K562 (cell line): ENCODE data around the gene HMX1. TPM values are rescaled to one million over a fixed set of nuclear protein-coding genes. Genes with fewer than 3 reads are reported as not detected.

Experiments used
- ATAC-seq: fragments of 200-7000 bp; cut with Tn5 transposase; 3 replicates; pipeline ENCODE4 v1.9.1; 2020; ENCODE audit warnings: moderate library complexity
- BruUV-seq: library from RNA; stranded (reverse); fragments of 400-500 nt; replicated peaks from 2 replicates; lab custom pipeline; 2021; lab: Mats Ljungman, UMichigan
- CTCF ChIA-PET: fragments of 300-600 bp; formaldehyde crosslinking; extraction: SDS; loops from one replicate; lab custom pipeline; 2021; ENCODE audit warnings: low intra/inter-chr PET ratio; lab: Yijun Ruan, JAX
- POLR2A ChIA-PET: fragments of 300-600, 350-650 bp; sonication (Branson Sonifier 250); formaldehyde crosslinking; extraction: SDS; loops from one replicate; lab custom pipeline; 2021; ENCODE audit warnings: antibody characterized with exemption, inconsistent platforms; lab: Yijun Ruan, JAX
- DNase-seq, 4 experiments: peaks; one replicate each; pipeline versions ENCODE4 v3.0.0 to v3.0.0-alpha.2; 2011 to 2018; ENCODE audit warnings: low spot score in 3 of 4, mixed read lengths in 3 of 4; ENCODE audit errors: extremely low read depth in 1 of 4
- FAIRE-seq: peaks from 2 replicates; lab custom pipeline; 2011; peaks lifted over from hg19 to GRCh38; lab: Jason Lieb, UNC
- H2AFZ ChIP-seq: 2 replicates; pipeline ENCODE4 v1.6.0; 2011; ENCODE audit warnings: low read depth, low read length, control low read depth, inconsistent platforms
- H3K27ac ChIP-seq: fragments of 200-600 bp; 3 replicates; pipeline ENCODE4 v1.8.0; 2011; ENCODE audit warnings: low read depth, mild to moderate bottlenecking, control low read depth, inconsistent platforms, low read length, moderate library complexity, mixed read lengths; ENCODE audit errors: extremely low read depth
- H3K27me3 ChIP-seq, 2 experiments: fragments of 300-600 bp in 1 of 2; 2 replicates in 1 of 2; 3 replicates in 1 of 2; pipeline versions ENCODE4 v1.6.0 to v1.8.0; 2011; ENCODE audit warnings: inconsistent platforms in 2 of 2, low read length in 2 of 2, mild to moderate bottlenecking in 1 of 2, mixed read lengths in 1 of 2, moderate library complexity in 1 of 2; ENCODE audit not compliant: control insufficient read depth in 2 of 2, insufficient read depth in 2 of 2
- H3K36me3 ChIP-seq: fragments of 300-600 bp; 3 replicates; pipeline ENCODE4 v1.8.0; 2011; ENCODE audit warnings: mild to moderate bottlenecking, low read length, inconsistent platforms; ENCODE audit not compliant: control insufficient read depth, insufficient read depth
- H3K4me1 ChIP-seq, 2 experiments: fragments of 200-600 bp in 1 of 2; replicated peaks in 1 of 2; 2 replicates in 1 of 2; 3 replicates in 1 of 2; pipeline versions ENCODE4 v1.5.1 to v1.8.0; 2011; ENCODE audit warnings: inconsistent platforms in 2 of 2, low read length in 2 of 2, mild to moderate bottlenecking in 1 of 2, mixed read lengths in 1 of 2, moderate library complexity in 1 of 2; ENCODE audit not compliant: control insufficient read depth in 2 of 2, insufficient read depth in 2 of 2
- H3K4me2 ChIP-seq: 2 replicates; pipeline ENCODE4 v1.6.1; 2011; ENCODE audit warnings: low read length, control low read depth, inconsistent platforms, mixed read lengths; ENCODE audit not compliant: insufficient read depth
- H3K4me3 ChIP-seq: fragments of 200-600 bp; sonication (generic), shearing (Covaris generic); 2 replicates; pipeline ENCODE4 v1.5.1; 2016; ENCODE audit warnings: control low read depth, inconsistent platforms
- H3K79me2 ChIP-seq: fragments of 200-600 bp; 3 replicates; pipeline ENCODE4 v1.8.0; 2011; ENCODE audit warnings: low read length, inconsistent platforms; ENCODE audit not compliant: control insufficient read depth, insufficient read depth
- H3K9ac ChIP-seq, 2 experiments: 2 replicates each; pipeline versions ENCODE4 v1.6.0 to v1.6.1; 2011; ENCODE audit warnings: low read depth in 2 of 2, low read length in 2 of 2, control low read depth in 1 of 2, inconsistent platforms in 1 of 2, mild to moderate bottlenecking in 1 of 2, mixed read lengths in 1 of 2; ENCODE audit not compliant: insufficient read depth in 1 of 2
- H3K9me1 ChIP-seq: one replicate; pipeline ENCODE4 v1.6.0; 2011; ENCODE audit warnings: inconsistent platforms, mild to moderate bottlenecking, low read length, moderate library complexity; ENCODE audit not compliant: control insufficient read depth, insufficient read depth
- H3K9me3 ChIP-seq: replicated peaks from 2 replicates; pipeline ENCODE4 v1.5.1; 2011; ENCODE audit warnings: low read depth, low read length, inconsistent platforms; ENCODE audit not compliant: control insufficient read depth, insufficient read depth
- H4K20me1 ChIP-seq: replicated peaks from 2 replicates; pipeline ENCODE4 v1.6.1; 2011; ENCODE audit warnings: low read length, inconsistent platforms, mixed read lengths; ENCODE audit not compliant: control insufficient read depth, insufficient read depth
- CHD1 ChIP-seq: fragments of 200-600 bp; sonication (generic); IDR thresholded peaks from one replicate; pipeline ENCODE4 v1.6.1; 2012; ENCODE audit warnings: mild to moderate bottlenecking, moderate library complexity, low read length, inconsistent platforms
- NONO ChIP-seq, 2 experiments: fragments of 200-400 bp in 1 of 2; fragments of 450-650 bp in 1 of 2; formaldehyde crosslinking in 1 of 2; IDR thresholded peaks; 2 replicates each; pipeline ENCODE4 v1.6.1; 2017; ENCODE audit warnings: low read depth in 2 of 2, mild to moderate bottlenecking in 2 of 2, moderate library complexity in 2 of 2, low read length in 1 of 2
- PML ChIP-seq: IDR thresholded peaks from 2 replicates; pipeline ENCODE4 v1.6.1; 2012; ENCODE audit warnings: low read length, inconsistent platforms
- RBM25 ChIP-seq: fragments of 200-400 bp; formaldehyde crosslinking; IDR thresholded peaks from 2 replicates; pipeline ENCODE4 v1.6.1; 2018; ENCODE audit warnings: low read length, low read depth, moderate library complexity; ENCODE audit not compliant: severe bottlenecking
- ZNF584 ChIP-seq: fragments of 200-800 bp; sonication (Bioruptor generic); IDR thresholded peaks from 2 replicates; pipeline ENCODE4 v1.6.1; 2016; ENCODE audit warnings: low read depth, mild to moderate bottlenecking, missing genetic modification characterization, missing compliant biosample characterization
- ZNF696 ChIP-seq: fragments of 250-450 bp; sonication (Bioruptor Pico); conservative IDR thresholded peaks from 2 replicates; pipeline ENCODE4 v1.4.0; 2020; ENCODE audit warnings: mild to moderate bottlenecking, moderate library complexity
- ZNF75A ChIP-seq: fragments of 450-650 bp; formaldehyde crosslinking; IDR thresholded peaks from 2 replicates; pipeline ENCODE4 v1.4.0; 2020; ENCODE audit warnings: mild to moderate bottlenecking
- WGBS: fragments of 100-300 bp; shearing (Covaris generic); methylation state at CpG from one replicate; pipeline ENCODE4 v1.1.6; 2016; ENCODE audit warnings: low coverage, mixed read lengths; ENCODE audit not compliant: insufficient coverage; ENCODE audit errors: missing lambda C conversion rate; 5-methylcytosine and 5-hydroxymethylcytosine counted together
- in situ Hi-C: fragments of 300-500 bp; cut with MboI; formaldehyde crosslinking; loops from 4 replicates; pipeline ENCODE4 v1.15.0; 2018; ENCODE audit warnings: inconsistent platforms, mixed read lengths
- intact Hi-C: fragments of 100-400 bp; cut with micrococcal nuclease; formaldehyde crosslinking; loops from 2 replicates; pipeline ENCODE4 v1.14.2; 2022
- polyA plus RNA-seq, 8 experiments: library from polyadenylated mRNA; depleted of rRNA in 4 of 8; stranded (reverse) in 5 of 8; unstranded in 3 of 8; fragments of >200 nt; fragmentation: Nextera tagmentation in 2 of 8; fragmentation: Illumina TruSeq in 1 of 8; extraction: Ambion mirVana in 2 of 8; extraction: Trizol in 1 of 8; gene quantifications; 2 replicates each; pipeline versions ENCODE4 v1.2.1 to v1.2.3, GENCODE V29; 2011 to 2014; ENCODE audit warnings: inconsistent platforms in 1 of 8, missing spikeins in 1 of 8
- total RNA-seq, 7 experiments: library from RNA; depleted of rRNA in 6 of 7; stranded (reverse); fragments of >200 nt in 6 of 7; fragmentation: Illumina TruSeq in 2 of 7; extraction: Trizol in 2 of 7; gene quantifications; 2 replicates each; pipeline versions ENCODE4 v1.2.1 to v1.2.3, GENCODE V29; 2011 to 2021; ENCODE audit warnings: low replicate concordance in 1 of 7
- TF ChIP-seq, protein P1 (sequence below): sonication (generic); IDR thresholded peaks from 2 replicates; pipeline ENCODE4 v1.6.1; 2016
- TF ChIP-seq, protein P2 (sequence below): sonication (generic); formaldehyde crosslinking; IDR thresholded peaks from 2 replicates; pipeline ENCODE4 v1.8.0; 2023; ENCODE audit warnings: missing genetic modification reagents, mild to moderate bottlenecking, borderline replicate concordance

The HMX1 gene
- total and polyA plus RNA-seq, 9 of the 15 experiments (the other 6 are each of a cell fraction or from before 2014, with no cell fraction given), result not detected

DNA sequence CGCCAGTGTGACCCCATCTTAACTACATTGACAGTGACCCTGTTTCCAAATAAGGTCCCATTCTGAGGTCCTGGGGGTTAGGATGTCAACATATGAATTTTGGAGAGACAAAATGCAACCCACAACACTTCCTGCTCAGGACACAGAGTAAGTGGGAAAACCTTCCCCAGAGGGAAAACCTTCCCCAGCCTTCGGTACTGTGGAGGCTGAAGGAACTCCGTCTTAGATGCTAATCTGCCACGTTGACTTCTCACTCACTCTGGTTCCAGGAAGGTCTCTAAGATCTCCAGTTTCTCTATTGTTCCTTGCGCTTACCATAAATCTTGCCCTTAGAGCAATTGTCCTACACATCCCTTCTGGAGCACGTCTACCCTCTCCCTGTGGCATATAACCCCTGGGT, 29.7 kb upstream of the HMX1 start:
- no peak overlapping the region for H3K27ac ChIP-seq
- DNase-seq, result no peak
- H3K9me3 ChIP-seq, result no peaks in the 10 kb centered on the region
- H3K27me3 ChIP-seq, result peaks cover 0 to 25% of the 10 kb centered on the region in 2 experiments; a peak in 3 of 5 replicates
- no peaks in the 10 kb centered on the region; the same call in 1 of the 2 replicates for H4K20me1 ChIP-seq
- no peak overlapping the region for H3K9ac ChIP-seq
- in situ Hi-C loops, result no loop called here
- H3K79me2 ChIP-seq, result no peaks in the 10 kb centered on the region
- H3K4me1 ChIP-seq, result no peaks in the 10 kb centered on the region
- H2AFZ ChIP-seq, result no peak overlapping the region
- H3K4me3 ChIP-seq, result no peak overlapping the region
- FAIRE-seq, result no peak
- no peak for ATAC-seq
- TF ChIP-seq ZNF75A (CRISPR knock-in tag), result peak; percentile 78
- no peak for TF ChIP-seq ZNF584 (CRISPR knock-in tag)
- peak; percentile 45 for TF ChIP-seq RBM25
- TF ChIP-seq, protein P1, sequence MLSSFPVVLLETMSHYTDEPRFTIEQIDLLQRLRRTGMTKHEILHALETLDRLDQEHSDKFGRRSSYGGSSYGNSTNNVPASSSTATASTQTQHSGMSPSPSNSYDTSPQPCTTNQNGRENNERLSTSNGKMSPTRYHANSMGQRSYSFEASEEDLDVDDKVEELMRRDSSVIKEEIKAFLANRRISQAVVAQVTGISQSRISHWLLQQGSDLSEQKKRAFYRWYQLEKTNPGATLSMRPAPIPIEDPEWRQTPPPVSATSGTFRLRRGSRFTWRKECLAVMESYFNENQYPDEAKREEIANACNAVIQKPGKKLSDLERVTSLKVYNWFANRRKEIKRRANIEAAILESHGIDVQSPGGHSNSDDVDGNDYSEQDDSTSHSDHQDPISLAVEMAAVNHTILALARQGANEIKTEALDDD, result no peak
- TF ChIP-seq, protein P2, sequence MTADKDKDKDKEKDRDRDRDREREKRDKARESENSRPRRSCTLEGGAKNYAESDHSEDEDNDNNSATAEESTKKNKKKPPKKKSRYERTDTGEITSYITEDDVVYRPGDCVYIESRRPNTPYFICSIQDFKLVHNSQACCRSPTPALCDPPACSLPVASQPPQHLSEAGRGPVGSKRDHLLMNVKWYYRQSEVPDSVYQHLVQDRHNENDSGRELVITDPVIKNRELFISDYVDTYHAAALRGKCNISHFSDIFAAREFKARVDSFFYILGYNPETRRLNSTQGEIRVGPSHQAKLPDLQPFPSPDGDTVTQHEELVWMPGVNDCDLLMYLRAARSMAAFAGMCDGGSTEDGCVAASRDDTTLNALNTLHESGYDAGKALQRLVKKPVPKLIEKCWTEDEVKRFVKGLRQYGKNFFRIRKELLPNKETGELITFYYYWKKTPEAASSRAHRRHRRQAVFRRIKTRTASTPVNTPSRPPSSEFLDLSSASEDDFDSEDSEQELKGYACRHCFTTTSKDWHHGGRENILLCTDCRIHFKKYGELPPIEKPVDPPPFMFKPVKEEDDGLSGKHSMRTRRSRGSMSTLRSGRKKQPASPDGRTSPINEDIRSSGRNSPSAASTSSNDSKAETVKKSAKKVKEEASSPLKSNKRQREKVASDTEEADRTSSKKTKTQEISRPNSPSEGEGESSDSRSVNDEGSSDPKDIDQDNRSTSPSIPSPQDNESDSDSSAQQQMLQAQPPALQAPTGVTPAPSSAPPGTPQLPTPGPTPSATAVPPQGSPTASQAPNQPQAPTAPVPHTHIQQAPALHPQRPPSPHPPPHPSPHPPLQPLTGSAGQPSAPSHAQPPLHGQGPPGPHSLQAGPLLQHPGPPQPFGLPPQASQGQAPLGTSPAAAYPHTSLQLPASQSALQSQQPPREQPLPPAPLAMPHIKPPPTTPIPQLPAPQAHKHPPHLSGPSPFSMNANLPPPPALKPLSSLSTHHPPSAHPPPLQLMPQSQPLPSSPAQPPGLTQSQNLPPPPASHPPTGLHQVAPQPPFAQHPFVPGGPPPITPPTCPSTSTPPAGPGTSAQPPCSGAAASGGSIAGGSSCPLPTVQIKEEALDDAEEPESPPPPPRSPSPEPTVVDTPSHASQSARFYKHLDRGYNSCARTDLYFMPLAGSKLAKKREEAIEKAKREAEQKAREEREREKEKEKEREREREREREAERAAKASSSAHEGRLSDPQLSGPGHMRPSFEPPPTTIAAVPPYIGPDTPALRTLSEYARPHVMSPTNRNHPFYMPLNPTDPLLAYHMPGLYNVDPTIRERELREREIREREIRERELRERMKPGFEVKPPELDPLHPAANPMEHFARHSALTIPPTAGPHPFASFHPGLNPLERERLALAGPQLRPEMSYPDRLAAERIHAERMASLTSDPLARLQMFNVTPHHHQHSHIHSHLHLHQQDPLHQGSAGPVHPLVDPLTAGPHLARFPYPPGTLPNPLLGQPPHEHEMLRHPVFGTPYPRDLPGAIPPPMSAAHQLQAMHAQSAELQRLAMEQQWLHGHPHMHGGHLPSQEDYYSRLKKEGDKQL (CRISPR knock-in tag), result no peak
- TF ChIP-seq ZNF696, result no peak
- no peak for TF ChIP-seq PML
- TF ChIP-seq CHD1, result no peak
- TF ChIP-seq NONO (IDR thresholded peaks at IDR 0.05; ENCODE audit: low read depth in 2 of 2, low read length in 1 of 2), result no peak
- ChIA-PET POLR2A (interaction anchor here (0.8 kb wide), 1 partner anchor 9 kb away, joined by 3 read pairs; no protein-coding TSS in a partner anchor), CTCF (no interaction called here)
- WGBS, result 1% methylated on average over 6 of the region's 6 CpGs
- H3K36me3 ChIP-seq, result no peaks in the 10 kb centered on the region
- H3K4me2 ChIP-seq, result no peak overlapping the region
- H3K9me1 ChIP-seq, result no peaks in the 10 kb centered on the region
- intact Hi-C loops, result no loop called here
- BruUV-seq, result no TSS peak
